Esophagus muscularis mucosa (tissue), 3 donors: ENCODE measurements around the gene CD6.

Source experiments
- CTCF ChIP-seq, 3 experiments: fragments of 200-600 bp in 2 of 3; fragments of 450-650 bp in 1 of 3; sonication (generic) in 2 of 3; IDR thresholded peaks; one replicate each; pipeline ENCODE4 v1.5.1; 2017 to 2019; ENCODE audit warnings: antibody characterized with exemption in 3 of 3, mild to moderate bottlenecking in 2 of 3, moderate library complexity in 1 of 3
- POLR2AphosphoS5 ChIP-seq, 2 donors: sonication (generic); formaldehyde crosslinking; IDR thresholded peaks; one replicate each; pipeline ENCODE4 v1.6.1; 2017; ENCODE audit warnings: antibody characterized with exemption in 2 of 2

- TF ChIP-seq CTCF (IDR thresholded peaks at IDR 0.05) (no peak), POLR2AphosphoS5 (IDR thresholded peaks at IDR 0.05) (no peak)
Measured at GRCh38 chr11:60991457-60991856, 20.0 kb downstream of the CD6 start.
